OCI-LY3 (cell line): Measurements from ENCODE around the gene HLA-DQA1.
"Not testable (repeated sequence)": the region's sequence is repeated elsewhere in the genome, so short reads cannot be mapped to it uniquely, and the experiment has no call there.

ENCODE experiments used
- H2AFZ ChIP-seq: fragments of 200-600, 300-600 bp; shearing (Covaris generic); 2 replicates; pipeline ENCODE4 v1.6.0; 2014; ENCODE audit warnings: antibody characterized with exemption, low read depth, low read length
- H3K27ac ChIP-seq: fragments of 200-600, 300-600 bp; sonication (generic); 2 replicates; pipeline ENCODE4 v1.5.1; 2014; ENCODE audit warnings: mild to moderate bottlenecking, low read length, moderate library complexity, mixed read lengths
- H3K27me3 ChIP-seq: fragments of 200-600, 300-600 bp; sonication (generic); 2 replicates; pipeline ENCODE4 v1.6.1; 2014; ENCODE audit warnings: low read depth, low read length, mixed read lengths
- H3K36me3 ChIP-seq: fragments of 200-600, 300-600 bp; sonication (generic); replicated peaks from 2 replicates; pipeline ENCODE3; 2014; ENCODE audit warnings: low read depth, low read length, mixed read lengths
- H3K4me1 ChIP-seq: fragments of 300-600, 200-600 bp; sonication (generic); 2 replicates; pipeline ENCODE4 v1.6.1; 2014; ENCODE audit warnings: low read length, mixed read lengths
- H3K4me2 ChIP-seq: fragments of 200-600, 300-600 bp; sonication (generic); 2 replicates; pipeline ENCODE4 v1.6.1; 2014; ENCODE audit warnings: low read length, mixed read lengths
- H3K4me3 ChIP-seq: fragments of 300-600, 200-600 bp; sonication (generic); 2 replicates; pipeline ENCODE4 v1.5.1; 2014; ENCODE audit warnings: antibody characterized with exemption, mild to moderate bottlenecking, low read length, moderate library complexity
- H3K79me2 ChIP-seq: fragments of 300-600, 200-600 bp; shearing (Covaris generic); 2 replicates; pipeline ENCODE4 v1.6.1; 2014; ENCODE audit warnings: mild to moderate bottlenecking, low read length, mixed read lengths
- H3K9ac ChIP-seq: fragments of 300-600, 200-600 bp; shearing (Covaris generic); 2 replicates; pipeline ENCODE4 v1.6.0; 2014; ENCODE audit warnings: mild to moderate bottlenecking, low read length, moderate library complexity
- H3K9me3 ChIP-seq: fragments of 200-600, 300-600 bp; shearing (Covaris generic); 2 replicates; pipeline ENCODE4 v1.6.1; 2014; ENCODE audit warnings: low read length, mixed read lengths; ENCODE audit not compliant: insufficient read depth
- H4K20me1 ChIP-seq: fragments of 200-600, 300-600 bp; sonication (generic); 2 replicates; pipeline ENCODE4 v1.6.1; 2016; ENCODE audit warnings: low read length, mixed read lengths; ENCODE audit not compliant: insufficient read depth
- EZH2phosphoT487 ChIP-seq: fragments of 200-600 bp; shearing (Covaris generic); IDR thresholded peaks from 2 replicates; pipeline ENCODE4 v1.6.1; 2018; ENCODE audit warnings: antibody characterized with exemption, mixed run types, low read depth
- TF ChIP-seq, protein P1 (sequence below): fragments of 200-600, 300-600 bp; sonication (generic); IDR thresholded peaks from 2 replicates; pipeline ENCODE4 v1.5.1; 2014; ENCODE audit warnings: antibody characterized with exemption, low read length, low read depth

HLA-DQA1 gene

DNA sequence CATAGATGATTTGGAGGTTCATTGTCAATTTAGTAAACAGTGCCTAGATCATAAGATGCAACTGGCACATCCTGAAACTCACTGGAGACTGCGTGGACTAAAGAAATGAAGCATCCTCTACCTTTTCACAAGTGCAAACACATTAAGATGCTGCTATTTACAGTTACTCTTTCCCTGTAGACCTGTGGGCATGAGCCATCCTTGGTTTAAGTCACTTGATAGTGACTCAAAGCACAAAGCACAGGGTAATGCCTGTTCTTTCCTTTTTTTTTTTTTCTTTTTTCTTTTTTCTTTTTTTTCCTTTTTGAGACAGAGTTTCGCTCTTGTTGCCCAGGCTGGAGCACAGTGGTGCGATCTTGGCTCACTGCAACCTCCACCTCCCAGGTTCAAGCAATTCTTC, 10.0 kb upstream of the HLA-DQA1 start:
- Histone ChIP-seq H3K4me3 (no peak overlapping the region), H3K9ac (no peak overlapping the region), H3K9me3 (no peaks in the 10 kb centered on the region), H3K27ac (no peak overlapping the region), H3K27me3 (no peaks in the 10 kb centered on the region), H3K79me2 (no peaks in the 10 kb centered on the region), H3K36me3 (no peaks in the 10 kb centered on the region), H3K4me2 (no peak overlapping the region), H3K4me1 (peaks cover 32% of the 10 kb centered on the region), H2AFZ (no peak overlapping the region), H4K20me1 (no peaks in the 10 kb centered on the region)
- TF ChIP-seq EZH2phosphoT487 = no peak
- TF ChIP-seq, protein P1, sequence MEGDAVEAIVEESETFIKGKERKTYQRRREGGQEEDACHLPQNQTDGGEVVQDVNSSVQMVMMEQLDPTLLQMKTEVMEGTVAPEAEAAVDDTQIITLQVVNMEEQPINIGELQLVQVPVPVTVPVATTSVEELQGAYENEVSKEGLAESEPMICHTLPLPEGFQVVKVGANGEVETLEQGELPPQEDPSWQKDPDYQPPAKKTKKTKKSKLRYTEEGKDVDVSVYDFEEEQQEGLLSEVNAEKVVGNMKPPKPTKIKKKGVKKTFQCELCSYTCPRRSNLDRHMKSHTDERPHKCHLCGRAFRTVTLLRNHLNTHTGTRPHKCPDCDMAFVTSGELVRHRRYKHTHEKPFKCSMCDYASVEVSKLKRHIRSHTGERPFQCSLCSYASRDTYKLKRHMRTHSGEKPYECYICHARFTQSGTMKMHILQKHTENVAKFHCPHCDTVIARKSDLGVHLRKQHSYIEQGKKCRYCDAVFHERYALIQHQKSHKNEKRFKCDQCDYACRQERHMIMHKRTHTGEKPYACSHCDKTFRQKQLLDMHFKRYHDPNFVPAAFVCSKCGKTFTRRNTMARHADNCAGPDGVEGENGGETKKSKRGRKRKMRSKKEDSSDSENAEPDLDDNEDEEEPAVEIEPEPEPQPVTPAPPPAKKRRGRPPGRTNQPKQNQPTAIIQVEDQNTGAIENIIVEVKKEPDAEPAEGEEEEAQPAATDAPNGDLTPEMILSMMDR = no peak

DNA sequence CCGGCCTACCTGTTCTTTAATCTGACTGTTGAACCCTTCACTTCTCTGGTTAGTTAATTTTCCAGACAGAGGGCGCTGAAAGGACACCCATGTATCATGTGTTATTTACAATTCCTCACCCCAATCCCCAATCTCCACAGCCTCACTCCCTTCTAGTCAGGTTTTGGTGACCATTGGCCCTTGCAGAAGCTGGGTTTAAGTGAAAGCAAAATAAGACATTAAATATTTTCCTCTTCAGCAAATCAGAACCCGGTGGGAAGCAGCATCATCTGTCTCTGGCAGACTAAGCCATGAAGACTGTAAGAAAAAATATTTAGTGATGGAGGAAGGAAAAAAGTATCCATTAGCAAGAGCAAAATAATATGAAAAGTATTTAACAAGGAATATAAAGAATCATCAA, 9.4 kb upstream of the HLA-DQA1 start:
- no peak for TF ChIP-seq EZH2phosphoT487
- TF ChIP-seq, protein P1 = no peak
- no peak overlapping the region for H3K4me3 ChIP-seq
- peaks cover 26% of the 10 kb centered on the region for H3K4me1 ChIP-seq
- no peak overlapping the region for H3K27ac ChIP-seq
- no peaks in the 10 kb centered on the region for H3K9me3 ChIP-seq
- H2AFZ ChIP-seq = no peak overlapping the region
- no peaks in the 10 kb centered on the region for H3K79me2 ChIP-seq
- no peak overlapping the region for H3K9ac ChIP-seq
- no peaks in the 10 kb centered on the region for H4K20me1 ChIP-seq
- no peaks in the 10 kb centered on the region for H3K36me3 ChIP-seq
- H3K27me3 ChIP-seq = no peaks in the 10 kb centered on the region
- no peak overlapping the region for H3K4me2 ChIP-seq

- H3K9me3 ChIP-seq, H3K9ac ChIP-seq, H2AFZ ChIP-seq, H3K27me3 ChIP-seq, H4K20me1 ChIP-seq, H3K27ac ChIP-seq, H3K79me2 ChIP-seq, H3K36me3 ChIP-seq, H3K4me3 ChIP-seq, H3K4me2 ChIP-seq: not testable (repeated sequence)
- peaks cover 26% of the 10 kb centered on the region for H3K4me1 ChIP-seq
These were observed 7.4 kb upstream of the HLA-DQA1 start for GRCh38 chr6:32629793-32630192.

DNA sequence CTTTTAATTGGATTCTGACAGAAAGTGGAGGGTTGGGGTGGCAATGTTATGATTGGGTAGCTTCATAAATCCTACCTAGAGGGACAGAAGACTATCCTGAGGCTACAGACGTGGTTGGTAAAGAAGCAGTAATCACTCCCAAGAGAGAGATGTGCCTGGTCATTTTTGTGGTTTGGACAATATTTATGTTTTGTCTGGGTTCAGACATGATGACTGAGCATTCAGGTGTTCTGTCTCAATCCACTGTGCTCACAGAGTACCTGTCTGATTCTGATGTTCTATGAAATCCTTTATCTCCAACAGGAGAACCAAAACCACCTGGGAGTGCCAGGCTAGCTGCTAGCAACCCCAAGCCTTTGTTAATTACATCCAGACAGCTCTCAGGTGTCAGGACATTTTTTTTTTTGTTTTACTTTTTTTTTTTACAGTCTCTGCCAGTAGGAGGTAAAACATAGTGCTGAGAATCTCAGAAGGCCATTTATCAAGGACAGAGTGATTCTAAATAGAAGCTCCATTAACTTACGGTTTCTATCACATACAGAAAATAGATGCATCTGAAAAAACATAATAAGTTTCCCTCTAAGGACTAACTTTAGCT, 1.6 kb upstream of the HLA-DQA1 start:
- Histone ChIP-seq H3K4me1 (peaks cover 29% of the 10 kb centered on the region), H3K4me3 (no peak overlapping the region), H3K36me3 (no peaks in the 10 kb centered on the region), H3K9ac (no peak overlapping the region), H2AFZ (no peak overlapping the region), H3K9me3 (no peaks in the 10 kb centered on the region), H3K27ac (peak overlapping the region; percentile 52), H3K79me2 (peaks cover 22% of the 10 kb centered on the region), H3K4me2 (peak overlapping the region; percentile 32; the same call in 1 of the 2 replicates), H4K20me1 (0 out of 2 replicates have a peak, but pooled peaks cover 4% of the 10 kb centered on the region), H3K27me3 (no peaks in the 10 kb centered on the region)
- TF ChIP-seq, protein P1 = no peak
- TF ChIP-seq EZH2phosphoT487 = no peak
